CD4-positive, alpha-beta T cell treated with Interleukin-17A for 4 hours (primary cell): ENCODE results near the gene DCDC1.
A peak's percentile ranks its signal among the peaks of the same experiment; 100 is the strongest.

Experiments
- DNase-seq: peaks from one replicate; pipeline ENCODE4 v3.0.0-alpha.2; 2020; ENCODE audit warnings: mixed read lengths

Gene DCDC1, protein sequence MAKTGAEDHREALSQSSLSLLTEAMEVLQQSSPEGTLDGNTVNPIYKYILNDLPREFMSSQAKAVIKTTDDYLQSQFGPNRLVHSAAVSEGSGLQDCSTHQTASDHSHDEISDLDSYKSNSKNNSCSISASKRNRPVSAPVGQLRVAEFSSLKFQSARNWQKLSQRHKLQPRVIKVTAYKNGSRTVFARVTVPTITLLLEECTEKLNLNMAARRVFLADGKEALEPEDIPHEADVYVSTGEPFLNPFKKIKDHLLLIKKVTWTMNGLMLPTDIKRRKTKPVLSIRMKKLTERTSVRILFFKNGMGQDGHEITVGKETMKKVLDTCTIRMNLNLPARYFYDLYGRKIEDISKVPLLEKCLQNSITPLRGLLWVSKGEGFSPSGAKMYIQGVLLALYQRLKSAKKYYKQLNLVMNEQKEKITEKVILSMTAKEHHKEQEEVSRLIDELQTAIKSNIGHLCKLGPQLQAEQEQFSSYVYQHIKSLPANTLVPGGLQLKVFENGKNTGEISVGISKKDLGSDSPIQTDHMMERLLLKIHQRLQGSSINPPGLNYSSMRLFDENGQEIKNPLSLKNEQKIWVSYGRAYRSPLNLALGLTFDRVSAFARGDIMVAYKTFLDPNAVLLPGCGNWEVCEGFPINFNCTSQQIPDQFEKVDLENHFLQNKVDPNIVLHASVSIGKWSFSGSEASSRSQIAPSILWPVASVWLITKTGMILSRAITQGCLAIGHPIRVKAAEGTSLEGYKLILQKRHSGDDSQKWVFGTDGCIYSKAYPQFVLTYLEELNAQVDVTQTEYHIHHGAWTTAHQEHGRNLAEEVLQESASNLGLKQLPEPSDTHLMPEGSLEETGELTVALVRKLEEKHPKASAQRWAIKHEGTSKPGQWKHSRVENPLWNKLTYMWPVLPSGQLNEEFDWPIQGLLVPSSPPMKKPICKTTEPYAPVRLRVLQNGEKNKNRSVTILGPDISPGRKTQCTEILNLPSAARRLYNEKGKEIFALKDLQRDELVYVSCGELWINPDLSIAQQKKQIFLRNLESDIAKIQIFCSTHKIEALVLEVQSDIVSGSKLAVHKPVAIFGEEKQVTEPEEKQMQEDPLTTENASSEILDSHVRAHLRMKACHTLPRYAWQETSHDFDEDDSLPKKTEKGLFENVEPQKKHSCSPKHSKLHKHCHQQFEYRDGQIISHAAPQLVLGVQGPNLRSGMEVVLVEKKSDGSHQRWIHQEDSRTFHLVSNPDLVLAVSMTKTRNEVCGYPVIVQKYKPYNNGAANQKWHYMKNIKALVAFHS (N-terminal part only)

GRCh38 chr11:31369348-31370329 is at the start of gene DCDC1, which contains the start of gene DNAJC24:
Gene DCDC1, minus strand, starts transcription at chr11:31369739. Its CDS starts 41,459 bp downstream, at chr11:31328280.
Gene DNAJC24, plus strand, starts transcription at chr11:31369860. Its CDS starts 889 bp downstream, at chr11:31370749.
- DNase-seq: peak; percentile 97

- DNase-seq: no peak
Measured at GRCh38 chr11:31419138-31419537, 49.6 kb upstream of the DCDC1 start.

GRCh38 chr11:31417816-31418215 is 48.3 kb upstream of the DCDC1 start:
- no peak for DNase-seq

DNA sequence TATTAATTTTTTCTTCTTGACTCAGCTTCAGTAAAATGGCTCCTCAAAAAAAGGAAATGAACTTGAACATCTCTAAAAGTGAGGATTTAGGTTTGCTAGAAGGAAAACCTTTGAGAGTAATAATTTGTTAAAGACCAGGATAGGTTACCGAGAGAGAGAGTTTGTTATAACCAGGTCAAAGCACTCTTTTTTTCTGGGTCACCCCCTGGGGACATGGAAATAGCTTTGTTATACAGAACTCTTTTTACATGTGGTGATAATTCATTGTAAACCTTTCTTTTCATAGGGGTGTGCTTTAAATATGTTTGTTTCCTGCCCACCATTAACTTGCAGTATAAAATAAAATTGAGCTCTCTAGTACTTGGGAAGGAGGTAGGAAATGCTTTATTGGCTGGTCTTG is 47.8 kb upstream of the DCDC1 start:
- DNase-seq: no peak

DNA sequence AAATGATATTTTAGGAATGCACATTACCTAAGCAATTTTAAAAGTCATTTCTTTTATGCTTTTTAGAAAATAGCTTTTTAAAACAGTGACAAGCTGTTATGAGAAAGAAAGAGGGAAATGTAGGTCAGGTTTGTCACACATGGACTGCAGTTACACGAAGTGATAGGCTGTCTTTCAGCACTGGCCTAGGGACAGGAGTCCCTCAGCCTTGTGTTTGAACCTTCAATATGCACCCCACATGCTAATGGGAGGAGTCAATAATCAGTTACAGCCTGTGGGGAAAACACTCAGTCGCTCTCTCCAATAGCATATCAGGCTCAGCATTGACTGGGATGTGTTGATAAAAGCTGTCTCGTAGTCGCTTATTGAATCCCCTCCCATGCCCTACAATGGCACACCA is 45.9 kb upstream of the DCDC1 start:
- DNase-seq: no peak

DNA sequence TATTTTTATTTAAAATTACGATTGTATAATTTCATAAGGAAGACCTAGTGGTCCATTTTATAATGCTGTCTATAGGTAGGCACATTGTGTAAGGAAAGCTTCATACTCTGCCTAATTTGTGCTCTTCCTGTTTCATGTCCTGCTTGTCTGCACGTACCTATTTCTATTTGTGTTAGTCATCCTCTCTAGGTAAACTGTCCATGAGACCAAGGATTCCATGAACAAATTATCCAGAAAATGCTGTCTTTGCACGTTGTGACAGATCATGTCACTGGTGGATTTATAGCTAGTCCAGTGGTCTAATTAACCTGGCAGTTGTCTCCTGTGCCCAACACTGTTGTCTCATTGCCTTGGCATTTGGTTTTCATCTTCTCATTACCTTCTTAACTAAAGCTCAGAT is 44.8 kb upstream of the DCDC1 start:
- no peak for DNase-seq

GRCh38 chr11:31412946-31413345 is 43.4 kb upstream of the DCDC1 start:
- DNase-seq: no peak

DNA sequence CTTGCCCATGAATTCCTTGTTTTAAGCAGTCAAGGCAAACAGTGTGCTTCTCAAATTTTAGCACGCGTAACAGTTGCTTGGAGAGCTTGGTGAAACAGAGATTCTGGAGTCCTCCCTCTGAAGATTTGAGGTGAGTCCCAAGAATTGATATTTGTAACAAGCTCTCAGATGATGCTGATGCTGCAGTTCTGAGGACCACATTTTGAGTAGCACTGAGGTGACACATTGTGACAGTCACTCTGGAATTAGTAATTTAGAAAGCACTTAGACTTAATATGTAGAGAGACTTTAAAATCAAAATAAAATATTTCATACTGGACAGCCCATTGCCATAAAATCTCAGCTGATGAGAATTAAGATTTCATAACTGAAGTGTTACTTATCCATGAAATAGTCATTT is 38.7 kb upstream of the DCDC1 start:
- no peak for DNase-seq

- no peak for DNase-seq
Measured at GRCh38 chr11:31404614-31405013, 35.1 kb upstream of the DCDC1 start.

DNA sequence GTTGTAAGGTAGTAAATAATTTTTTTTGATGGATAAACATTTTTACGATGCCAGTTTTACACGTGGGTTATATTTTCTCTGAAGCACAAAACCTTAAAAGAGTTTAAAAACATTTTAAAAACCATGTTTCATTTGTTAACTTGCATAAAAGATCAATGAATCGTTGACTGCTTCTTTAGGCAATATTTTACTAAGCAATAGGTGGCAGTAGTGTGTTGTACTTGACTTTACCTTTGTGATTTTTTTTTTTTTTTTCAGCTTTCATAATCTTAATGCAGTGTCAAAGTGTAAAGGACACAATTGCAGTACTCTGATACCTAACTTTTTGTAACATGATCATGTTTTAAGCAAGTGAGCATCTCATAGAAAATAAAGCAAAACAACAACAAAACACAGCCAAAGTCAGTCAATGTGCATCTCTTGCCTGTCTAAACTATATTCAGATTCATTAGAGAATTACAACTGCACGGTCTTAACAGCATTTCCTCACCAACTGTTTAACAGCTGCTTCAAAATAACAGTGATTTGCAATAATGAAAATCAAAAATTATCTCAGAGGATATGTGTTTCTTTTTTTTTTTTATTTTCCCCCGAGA is 27.8 kb upstream of the DCDC1 start:
- DNase-seq: no peak

- no peak for DNase-seq
Measured at GRCh38 chr11:31387379-31387778, 17.8 kb upstream of the DCDC1 start.

DNA sequence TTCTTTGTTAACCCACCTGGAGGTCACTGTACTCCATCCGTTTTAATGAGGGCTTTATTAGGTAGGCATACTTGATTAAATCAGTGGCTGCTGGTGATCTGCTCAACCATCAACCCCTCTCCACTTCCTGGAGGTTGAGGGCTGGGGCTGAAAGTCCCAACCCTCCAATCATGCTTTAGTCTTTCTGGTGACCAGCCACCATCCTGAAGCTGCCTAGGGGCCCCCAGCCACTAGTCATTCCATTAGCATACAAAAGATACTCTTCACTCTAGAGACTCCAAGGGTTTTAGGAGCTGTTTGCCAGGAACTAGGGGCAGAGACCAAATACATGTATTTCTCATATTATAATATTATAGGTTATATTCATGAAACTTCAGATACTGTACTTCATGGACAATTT is 13.6 kb upstream of the DCDC1 start:
- DNase-seq: no peak

- no peak for DNase-seq
Measured at GRCh38 chr11:31375879-31376278, 6.3 kb upstream of the DCDC1 start.

DNA sequence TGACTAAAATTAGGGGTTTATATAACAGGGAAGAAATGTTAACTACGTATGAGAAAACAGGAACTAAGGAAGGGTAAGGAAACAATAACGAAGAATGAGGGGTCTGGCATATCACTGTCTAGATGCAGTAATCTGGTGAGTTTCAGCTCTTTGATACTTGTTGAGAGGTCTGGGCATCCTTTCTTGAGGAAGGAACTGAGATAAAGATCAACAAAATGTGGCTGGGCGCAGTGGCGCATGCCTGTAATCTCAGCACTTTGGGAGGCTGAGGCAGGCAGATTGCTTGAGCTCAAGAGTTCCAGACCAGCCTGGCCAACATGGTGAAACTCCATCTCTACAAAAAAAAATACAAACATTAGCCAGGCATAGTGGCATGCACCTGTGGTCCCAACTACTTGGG is 2.7 kb downstream of the DCDC1 start:
- DNase-seq: peak; percentile 38

DNA sequence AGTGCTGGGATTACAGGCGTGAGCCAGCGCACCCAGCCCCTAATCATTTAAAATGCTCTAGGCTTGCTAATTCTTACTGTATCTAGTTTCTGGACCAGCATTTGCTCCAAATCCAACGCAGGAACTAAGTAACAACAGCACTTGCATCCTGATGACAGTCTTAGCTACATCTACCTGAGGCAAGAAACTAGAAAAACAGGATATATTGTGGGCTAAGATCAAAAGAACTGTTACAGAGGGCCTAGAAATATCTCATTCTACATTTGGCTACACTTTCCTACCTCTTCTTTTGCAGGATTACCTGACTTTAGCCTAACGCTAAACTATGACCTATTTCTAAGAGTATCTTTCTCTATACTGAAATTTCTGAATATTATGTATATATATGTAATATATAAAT is 7.8 kb downstream of the DCDC1 start:
- DNase-seq: no peak

GRCh38 chr11:31355817-31356216 is 13.7 kb downstream of the DCDC1 start:
- no peak for DNase-seq

DNA sequence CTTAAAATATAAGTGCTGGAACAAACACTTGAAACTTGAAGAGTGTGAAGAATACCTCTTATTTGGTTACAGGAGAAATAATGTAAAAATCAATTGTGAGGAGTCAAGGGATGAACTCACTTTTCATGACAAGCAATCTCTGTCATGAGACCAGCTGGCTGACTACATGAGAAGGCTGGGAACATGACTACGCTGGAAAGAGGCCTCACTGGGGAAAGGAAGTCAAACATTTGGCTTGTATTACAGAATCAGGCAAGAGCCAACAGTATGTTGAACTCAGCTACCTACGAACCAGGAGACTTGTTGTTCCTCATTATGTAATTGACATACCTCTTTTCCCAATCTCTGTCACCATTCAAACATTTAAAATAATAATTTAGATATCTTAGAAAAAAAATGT is 14.4 kb downstream of the DCDC1 start:
- DNase-seq: no peak

GRCh38 chr11:31351168-31351567 is 18.4 kb downstream of the DCDC1 start:
- DNase-seq: no peak

GRCh38 chr11:31340903-31341572 is 28.5 kb downstream of the DCDC1 start:
- DNase-seq: peak; percentile 22

GRCh38 chr11:31337806-31338205 is 31.7 kb downstream of the DCDC1 start:
- DNase-seq: no peak

GRCh38 chr11:31328697-31329096 is 40.8 kb downstream of the DCDC1 start:
- DNase-seq: no peak
